Measurements from ENCODE around the gene TSHZ2.

The TSHZ2 gene

DNA sequence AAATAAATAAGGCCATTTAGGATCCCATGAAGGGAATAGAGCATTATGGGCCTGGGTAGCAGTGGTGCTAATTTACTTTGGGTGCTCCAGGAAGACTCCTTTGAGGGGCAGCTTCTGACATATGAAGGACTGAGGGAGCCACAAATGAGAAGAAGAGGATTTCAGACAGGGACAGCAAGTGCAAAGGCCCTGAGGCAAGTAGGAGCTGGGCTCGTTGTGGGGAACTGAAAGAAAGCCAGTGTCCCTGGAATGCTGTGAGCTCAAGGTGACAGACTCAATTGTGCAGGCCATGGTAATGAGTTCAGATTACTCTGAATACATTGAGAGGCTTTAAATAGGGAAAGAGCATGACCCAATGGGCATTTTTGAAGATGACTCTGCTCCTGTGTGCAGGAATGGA lies 307.6 kb downstream of the TSHZ2 start:
- no peak for DNase-seq (ENCODE audit: low read depth in 2 of 2)

DNA sequence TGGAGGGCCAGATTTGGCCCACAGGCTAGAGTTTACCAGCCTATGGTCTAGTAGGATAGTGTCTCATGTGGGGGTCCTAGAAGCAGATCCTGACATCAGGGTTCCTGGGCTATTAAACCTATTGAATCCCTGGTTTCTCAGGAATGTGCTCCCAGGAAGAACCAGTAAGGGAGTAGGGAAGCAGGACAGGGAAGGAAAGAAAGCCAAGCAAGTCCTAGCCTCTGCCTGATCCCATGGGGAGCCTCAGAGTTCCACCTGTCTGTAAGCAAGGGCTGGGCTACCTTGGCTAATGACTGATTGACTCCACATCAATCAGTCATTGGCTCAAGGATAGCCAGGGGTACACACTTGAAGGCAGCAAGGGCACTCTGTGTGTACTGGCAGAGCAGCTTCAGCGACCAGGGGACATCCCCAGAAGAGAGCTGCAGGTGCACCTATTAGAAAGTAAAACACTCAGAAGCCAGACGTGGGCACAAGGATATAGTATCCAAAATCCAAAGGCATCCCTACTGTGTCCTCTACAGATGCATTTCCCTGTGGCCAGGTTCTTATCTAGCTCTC lies 309.5 kb downstream of the TSHZ2 start:
- no peak for DNase-seq (ENCODE audit: low read depth in 2 of 2)

DNA sequence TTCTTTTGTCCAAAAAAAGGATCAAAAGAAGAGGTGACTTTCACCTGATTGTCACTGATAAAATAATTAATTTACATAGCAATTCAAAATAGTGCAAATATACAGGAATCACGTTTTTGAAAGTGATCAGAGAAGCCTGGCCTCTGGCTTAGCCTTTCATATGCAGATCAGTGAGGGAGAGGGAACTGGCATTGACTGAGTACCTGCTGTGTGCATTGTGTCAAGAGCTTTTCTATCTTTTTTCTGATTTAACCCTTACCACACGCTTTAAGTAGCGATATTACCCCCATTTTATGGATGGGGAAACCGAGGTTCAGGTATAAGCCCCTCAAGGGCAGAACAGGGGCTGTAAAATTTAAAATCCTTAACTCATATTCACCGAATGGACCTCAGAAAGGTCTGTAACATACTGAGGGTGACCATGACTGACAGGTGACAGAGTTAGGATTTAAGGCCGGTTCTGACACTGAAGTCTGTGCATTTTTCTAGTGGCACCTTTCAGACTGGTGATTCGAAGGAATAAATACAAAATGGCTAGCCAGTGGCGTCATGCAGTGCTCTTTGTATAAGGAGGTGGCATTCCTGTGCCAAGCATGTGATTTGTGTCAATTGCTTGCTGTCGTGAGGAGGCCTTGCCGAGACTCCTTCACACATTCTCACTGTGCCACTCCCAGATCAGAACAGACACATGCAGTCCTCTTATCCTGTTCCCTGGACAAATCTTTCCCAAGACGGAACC lies 310.2 kb downstream of the TSHZ2 start:
- no peak for DNase-seq (ENCODE audit: low read depth in 2 of 2)

DNA sequence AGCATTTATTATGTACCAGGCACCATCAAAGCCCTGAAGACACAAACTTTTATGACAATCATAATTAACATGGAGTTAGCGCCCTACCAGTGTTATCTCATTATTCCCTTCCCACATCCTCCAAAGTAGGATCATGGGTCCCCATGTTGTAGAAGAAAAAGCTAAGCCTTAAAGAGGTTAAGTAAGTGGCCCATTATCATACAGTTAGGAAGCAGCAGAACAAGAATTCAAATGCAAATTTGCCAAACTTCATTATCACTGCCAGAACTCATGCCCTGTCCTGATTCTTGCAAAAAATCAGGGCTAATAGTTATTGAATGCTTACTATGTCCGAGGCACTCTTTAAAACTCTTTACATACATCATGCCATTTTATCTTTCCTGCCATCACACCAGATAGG lies 310.9 kb downstream of the TSHZ2 start:
- no peak for DNase-seq (ENCODE audit: low read depth in 2 of 2)

DNA sequence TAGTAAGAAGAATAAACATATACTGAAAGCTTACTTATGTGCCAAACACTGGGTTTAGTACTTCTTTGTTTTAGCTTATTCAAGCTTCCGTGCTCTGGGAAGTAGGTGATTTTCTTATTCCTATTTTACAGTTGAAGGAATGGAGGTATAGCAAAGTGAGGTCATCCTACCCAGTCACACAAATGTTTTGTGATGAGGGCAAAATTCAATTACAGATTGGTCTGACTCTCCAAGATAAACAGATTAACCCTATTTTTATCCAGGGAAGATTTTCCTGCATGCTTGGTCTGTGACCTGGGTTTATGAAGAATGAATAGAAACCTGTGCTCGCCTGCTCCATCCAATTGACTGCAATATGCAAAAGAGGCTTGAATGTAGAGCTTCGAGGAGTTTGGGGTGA lies 311.4 kb downstream of the TSHZ2 start:
- no peak for DNase-seq (ENCODE audit: low read depth in 2 of 2)

DNA sequence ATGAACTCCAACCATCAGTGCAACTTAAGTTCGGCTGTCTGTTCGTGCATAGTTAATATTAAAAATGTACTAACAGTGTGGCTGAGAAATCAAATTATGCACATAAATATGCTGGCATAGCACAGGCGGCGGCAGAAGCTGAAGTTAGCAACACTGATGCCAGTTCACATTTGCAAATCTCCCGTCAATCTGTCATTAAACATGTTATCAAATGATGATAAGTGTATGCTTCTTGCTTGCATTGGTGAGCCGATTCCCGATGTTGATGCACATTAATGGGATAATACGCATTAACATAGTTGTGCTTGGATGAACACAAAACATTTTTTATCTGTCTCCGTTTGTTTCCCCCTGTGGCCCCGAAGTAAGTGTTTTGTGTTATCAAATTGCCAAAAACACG lies 312.1 kb downstream of the TSHZ2 start:
- DNase-seq (ENCODE audit: low read depth in 2 of 2), result no peak

DNA sequence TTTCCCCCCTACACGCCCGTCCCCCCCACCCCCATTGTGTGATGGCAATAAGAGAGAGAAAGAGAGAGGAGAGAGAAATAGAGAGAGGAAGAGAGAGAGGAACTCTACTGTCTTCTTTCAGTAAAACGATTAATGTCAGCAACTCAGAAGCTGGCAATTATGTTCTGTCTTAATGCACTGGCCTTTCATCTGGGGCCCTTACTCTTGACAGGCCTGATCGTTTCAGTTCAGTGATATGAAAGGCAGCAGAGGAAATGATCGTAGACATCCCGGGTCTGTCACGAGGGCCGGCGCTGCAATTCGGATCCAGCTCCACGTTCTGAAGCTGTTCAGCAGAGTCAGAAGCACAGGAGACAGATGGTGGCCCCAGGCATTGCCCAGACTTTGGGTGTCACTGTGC lies 312.5 kb downstream of the TSHZ2 start:
- DNase-seq (ENCODE audit: low read depth in 2 of 2), result no peak

DNA sequence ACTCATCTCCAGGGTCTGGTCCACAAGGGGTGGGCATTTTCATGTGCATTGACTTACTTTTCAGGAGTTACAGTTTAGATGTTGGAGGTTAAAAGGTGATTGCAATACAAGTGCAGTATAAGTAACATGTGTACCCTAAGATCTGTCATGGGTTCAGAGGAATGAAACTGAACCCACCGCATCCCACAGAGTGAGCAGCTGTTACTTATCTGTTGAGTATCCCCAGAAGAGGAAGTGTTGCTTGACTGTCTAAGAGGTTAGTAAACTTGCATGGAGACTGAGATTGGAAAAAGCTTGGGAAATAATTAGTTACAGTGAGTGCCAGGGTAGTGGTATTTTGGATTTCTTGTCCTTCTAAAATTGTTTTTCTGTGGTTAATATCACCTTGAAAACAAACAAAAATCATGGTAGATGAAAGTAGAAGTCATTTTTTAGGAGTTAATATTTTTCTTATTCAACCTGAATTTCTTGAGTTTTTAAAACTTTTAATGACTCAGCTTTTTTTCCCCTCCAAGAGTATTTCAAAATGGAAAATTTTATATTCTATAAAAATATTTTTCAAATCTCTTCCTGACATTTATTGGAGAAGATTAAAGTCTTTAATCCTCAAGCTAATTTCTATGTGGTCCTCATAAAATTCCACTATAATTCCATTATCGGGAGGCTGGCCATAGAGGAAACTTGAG lies 315.3 kb downstream of the TSHZ2 start:
- DNase-seq (ENCODE audit: low read depth in 2 of 2), result no peak

DNA sequence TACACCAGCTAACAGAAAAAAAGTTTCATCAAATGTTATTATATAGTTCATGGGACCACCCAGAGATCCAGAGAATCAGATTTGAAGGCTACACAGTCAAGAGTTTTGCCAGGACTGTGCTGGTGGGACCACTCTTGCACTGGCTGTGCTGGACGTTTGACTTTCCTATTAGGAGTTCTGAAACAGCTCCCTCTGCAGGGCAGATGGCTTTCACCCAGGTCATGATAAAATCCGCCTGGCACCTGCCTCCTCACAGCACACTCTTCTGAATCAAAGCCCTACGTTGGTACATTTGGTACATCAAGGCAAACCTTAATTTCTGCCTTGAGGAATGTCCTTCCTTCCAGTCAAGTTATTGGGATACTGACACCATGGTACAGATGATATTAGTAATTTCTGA lies 319.4 kb downstream of the TSHZ2 start:
- no peak for DNase-seq (ENCODE audit: low read depth in 2 of 2)

DNA sequence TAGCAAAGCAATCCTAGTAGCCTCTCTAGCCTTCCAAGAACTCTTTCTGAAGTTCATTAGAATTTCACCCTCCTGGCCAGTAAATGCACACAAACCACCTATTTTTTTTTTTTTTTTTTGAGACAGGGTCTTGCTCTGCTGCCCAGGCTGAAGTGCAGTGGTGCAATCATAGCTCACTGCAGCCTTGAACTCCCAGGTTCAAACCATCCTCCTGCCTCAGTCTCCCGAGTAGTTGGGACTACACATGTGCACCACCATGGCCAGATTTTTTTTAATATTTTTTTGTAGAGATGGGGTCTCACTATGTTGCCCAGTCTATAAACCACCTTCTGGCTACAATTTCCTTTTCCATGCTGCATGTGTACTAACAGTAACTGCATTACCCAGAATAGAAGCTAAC lies 320.2 kb downstream of the TSHZ2 start:
- DNase-seq (ENCODE audit: low read depth in 2 of 2), result no peak

DNA sequence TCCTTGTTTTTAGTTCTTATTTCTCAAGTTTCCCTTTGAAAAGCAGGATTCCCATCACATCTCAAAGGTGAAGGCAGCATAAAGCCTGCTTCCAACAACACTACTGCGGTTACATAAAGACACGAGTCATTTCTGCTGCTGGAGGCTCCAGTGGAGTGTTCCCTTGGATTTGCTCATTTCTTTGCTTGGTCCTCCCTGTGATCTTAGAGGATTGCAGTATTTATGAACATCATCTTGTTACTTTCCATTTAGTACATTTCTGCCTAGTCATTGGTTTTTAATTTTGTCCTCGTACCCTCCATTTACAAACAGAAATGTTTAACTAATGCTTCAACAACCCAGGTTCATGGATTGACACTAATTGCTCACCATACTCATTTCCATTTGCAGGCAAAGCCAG lies 322.6 kb downstream of the TSHZ2 start:
- DNase-seq (ENCODE audit: low read depth in 2 of 2), result no peak

DNA sequence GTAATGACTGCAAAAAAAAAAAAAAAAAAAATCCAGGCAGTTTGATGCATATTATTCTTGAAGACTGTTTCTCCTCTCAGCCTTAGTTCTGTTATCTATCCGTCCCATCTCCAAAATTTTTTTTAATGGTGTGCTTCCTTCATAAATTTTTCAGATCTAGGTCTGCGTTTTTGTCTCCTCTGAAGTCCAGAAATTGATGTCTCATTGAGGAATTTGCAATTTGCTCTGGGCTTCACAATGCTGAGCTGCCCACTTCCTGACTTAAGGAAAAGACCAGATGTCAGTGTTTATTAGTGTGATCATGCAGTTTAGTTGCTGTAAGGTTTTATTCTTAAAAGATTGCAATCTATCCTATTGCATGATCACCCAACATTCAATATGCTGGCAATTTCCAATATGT lies 323.9 kb downstream of the TSHZ2 start:
- no peak for DNase-seq (ENCODE audit: low read depth in 2 of 2)

DNA sequence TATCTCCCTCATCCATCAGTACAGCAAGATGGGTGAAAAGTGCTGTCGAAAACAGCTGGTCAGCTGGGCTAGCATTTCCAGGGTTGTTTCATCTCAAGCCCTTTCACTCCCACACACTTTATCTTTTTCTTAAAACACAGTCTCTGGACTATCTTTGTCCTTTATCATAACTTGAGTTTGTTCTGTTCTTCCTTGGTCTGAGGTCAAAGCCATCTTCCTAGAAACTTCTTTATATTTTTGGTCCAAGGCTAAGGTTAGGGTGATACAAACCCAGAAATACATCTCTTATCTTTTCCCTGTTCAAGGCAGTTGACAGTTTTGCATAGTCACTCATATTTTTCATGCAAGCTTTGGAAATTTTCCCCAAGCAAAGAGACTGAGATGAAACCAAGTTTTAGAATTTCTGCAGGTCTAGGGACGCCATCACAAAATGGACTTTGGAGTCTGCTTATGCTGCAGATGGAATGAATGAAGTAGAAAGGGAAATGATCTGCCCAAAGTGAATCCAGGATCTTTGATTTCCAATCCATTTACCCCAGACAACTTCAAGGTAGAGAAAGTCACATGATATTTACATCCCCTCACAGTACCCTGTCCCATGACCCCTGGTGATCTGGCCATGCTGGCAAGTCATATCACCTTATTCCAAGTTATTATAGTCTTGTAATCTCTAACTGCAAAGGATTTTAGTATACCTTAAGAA lies 324.4 kb downstream of the TSHZ2 start:
- DNase-seq (ENCODE audit: low read depth in 2 of 2), result no peak

DNA sequence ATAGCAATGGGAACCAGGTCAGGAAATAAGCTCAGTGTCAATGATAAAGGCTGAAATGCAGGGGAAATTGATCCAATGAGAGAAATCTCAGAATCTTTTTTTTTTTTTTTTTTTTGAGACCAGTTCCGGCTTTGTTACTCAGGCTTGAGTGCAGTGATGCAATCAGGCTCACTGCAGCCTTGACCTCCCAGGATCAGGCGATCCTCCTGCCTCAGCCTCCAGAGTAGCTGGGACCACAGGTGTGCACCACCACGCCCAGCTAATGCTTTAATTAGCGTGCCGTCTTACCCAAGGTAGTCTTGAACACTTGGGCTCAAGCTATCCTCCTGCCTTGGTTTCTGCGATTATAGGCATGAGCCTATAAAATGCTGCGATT lies 325.0 kb downstream of the TSHZ2 start:
- DNase-seq (ENCODE audit: low read depth in 2 of 2), result no peak

DNA sequence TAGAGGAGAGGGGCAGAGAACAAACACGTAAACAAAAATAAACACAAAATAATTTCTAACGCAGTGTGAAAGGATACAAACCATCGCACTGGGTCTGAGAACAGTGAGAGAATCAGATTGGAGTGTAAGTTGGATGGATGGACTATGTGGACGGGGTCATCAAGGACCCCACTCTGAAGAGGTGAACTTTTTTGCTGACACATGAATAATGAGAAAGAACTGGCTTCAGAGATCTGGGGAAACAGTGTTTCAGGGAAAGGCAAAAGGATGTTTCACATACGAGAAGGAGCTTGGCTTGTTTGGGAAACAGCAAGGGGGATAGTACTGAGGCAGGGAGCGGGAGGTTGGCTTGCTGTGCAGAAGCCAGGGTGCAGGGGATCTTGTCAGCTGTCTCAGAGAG lies 326.1 kb downstream of the TSHZ2 start:
- DNase-seq (ENCODE audit: low read depth in 2 of 2), result no peak

DNA sequence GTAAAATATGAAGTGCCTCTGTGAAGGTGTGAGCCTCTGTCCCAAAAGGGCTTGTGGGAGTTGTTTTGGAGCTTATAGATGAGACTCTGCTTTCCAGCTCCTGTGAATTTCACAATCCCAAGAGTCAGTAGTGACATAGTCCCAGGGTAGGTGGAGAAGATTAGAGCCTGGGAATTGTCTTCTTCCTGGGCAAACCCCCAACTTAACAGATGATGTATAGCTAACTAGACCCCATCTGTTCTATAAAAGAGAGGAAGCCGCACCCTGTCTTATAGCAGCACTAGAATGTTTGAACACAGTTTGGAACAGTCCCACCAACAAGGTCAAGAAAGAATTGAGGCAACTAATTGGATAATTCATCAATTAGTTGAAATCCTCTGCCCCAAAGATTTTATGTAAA lies 326.8 kb downstream of the TSHZ2 start:
- no peak for DNase-seq (ENCODE audit: low read depth in 2 of 2)

DNA sequence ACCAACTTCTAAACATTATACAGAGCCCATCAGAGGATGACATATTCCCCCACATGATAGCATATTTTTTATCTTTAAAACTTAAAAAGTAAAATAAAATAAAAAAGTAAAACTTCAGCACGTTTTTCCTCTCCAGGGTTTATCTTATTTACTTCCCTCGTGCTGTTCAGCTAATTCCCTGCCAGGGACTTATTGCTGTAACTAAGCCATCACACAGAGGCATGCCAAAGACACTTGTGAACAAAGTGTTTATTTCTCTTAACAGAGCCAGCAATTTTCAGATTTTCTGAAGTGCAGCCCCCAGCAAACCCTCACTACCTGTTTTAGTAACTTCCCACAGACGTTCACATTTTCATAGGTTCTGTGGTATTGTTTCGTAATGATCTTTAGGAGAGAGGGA lies 327.7 kb downstream of the TSHZ2 start:
- no peak for DNase-seq (ENCODE audit: low read depth in 2 of 2)

DNA sequence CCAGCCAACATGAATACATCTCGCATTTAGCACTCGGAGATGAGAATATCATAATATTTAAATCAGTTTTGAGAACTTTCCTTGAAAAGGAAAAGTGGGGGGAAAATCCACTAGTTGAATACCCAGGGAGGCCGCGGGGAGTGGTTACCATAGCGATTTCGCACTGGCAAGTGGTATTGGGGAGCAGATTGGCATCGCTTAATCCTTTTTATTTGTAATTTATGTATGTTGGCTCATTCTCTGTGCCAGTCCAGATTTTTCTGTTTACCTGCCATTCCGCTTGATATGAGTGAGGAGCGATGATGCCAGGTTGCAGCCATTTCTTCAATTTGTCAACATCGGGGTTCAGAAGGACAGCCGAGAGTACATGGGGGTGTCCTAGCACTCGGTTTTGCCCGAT lies 329.7 kb downstream of the TSHZ2 start:
- DNase-seq (ENCODE audit: low read depth in 2 of 2), result no peak

DNA sequence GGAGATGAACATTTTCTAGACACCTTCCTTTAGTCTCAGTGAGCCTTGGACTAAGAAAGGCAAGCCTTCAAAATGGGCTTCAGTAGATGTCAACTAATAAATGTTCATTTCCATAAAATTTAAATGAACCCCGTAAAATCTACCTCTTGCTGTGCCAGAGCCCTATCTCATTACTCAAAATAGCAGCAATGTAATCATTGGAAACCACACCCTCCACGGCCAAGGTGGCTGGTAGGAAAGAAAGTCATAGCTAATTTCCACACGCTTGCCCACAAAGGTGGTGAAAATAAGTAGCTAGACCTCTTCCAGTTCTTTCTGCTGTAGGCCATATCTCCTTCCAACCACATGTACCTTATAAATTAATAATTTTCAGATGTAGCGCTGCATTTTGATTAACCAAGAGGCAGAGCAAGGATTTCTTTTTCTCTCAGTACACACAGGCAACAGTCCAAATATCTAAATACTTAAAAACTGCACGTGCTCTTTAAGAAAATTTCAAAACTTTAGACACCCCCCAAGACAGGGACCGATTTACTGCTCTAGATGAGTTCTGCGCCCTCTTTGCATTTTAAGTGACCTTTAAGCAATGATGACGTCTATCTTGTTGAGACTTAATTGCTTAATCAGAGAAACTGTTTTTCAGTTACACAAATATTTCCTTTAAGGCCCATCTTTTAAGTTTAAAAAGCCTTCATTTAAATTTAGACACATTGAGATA lies 330.7 kb downstream of the TSHZ2 start:
- DNase-seq (ENCODE audit: low read depth in 2 of 2), result no peak

DNA sequence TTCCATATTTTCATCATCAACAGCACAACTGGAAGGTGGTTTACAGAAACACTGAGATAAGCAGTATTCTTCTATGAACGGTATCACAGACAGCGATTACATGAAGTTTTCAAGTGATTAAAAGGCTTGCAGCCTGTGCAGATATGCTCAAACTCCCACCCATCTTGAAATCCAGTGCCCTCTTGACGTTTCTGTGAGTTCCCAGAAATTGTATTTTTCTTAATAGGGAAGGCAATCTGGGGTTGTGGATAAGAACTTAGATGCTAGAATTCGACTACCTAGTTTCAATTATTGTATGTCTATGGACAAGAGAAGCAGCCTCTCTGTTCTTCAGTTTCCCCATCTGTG lies 331.2 kb downstream of the TSHZ2 start:
- no peak for DNase-seq (ENCODE audit: low read depth in 2 of 2)

DNA sequence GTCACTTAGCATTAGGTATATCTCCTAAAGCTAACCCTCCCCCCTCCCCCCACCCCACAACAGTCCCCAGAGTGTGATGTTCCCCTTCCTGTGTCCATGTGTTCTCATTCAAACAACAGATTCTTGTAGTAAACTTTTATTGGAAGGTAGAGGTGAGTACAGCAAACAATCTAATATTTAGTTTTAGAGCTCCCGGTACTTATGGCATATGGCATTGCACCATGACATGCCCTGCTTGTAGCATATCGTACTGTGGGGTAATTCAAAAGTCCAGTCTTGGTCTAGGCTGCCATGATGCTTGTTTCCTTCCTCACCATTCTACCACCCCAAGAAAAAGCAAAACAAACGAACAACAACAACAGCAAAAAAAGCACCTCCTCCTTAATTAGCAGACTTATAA lies 332.0 kb downstream of the TSHZ2 start:
- DNase-seq (ENCODE audit: low read depth in 2 of 2), result no peak

DNA sequence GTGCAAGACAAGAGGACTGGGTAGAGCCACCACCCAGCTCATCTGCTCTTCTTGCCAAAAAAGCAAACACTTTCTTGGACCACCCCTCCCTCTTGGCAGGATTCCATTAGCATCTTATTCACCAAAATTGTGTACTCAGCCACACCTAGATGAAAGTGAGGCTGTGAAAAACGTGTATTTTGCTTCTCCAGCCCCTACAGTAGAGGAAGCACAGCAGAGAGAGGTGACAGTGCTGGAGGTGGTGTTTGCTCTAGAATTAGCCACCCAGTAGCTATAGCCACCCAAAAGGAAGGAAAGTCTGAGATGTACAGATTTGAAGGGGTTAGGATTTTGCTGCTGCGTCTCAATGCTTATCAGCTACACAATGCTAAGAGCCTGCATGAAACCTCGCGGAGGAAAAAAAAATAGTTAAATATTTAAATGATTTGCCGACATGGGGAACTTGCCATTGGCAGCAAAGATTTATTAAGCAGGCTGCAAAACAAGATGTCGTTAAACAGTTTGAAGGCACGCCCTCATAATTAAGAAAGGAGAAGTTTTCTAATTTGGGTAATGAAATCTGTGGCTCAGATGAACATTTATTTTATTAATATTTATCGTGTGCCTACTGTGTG lies 334.1 kb downstream of the TSHZ2 start:
- DNase-seq (ENCODE audit: low read depth in 2 of 2), result no peak

Data from activated CD4-positive, alpha-beta T cell treated with anti-CD3 and anti-CD28 coated beads for 24 hours (primary cell).